Astrocyte of the spinal cord (primary cell): ENCODE data around the gene FAM89B.
"Not testable (repeated sequence)": the region's sequence is repeated elsewhere in the genome, so short reads cannot be mapped to it uniquely, and the experiment has no call there.

Experiments used
- DNase-seq: peaks from one replicate; pipeline ENCODE4 v3.0.0; 2011; ENCODE audit warnings: low read depth, low spot score
- H3K4me3 ChIP-seq: 2 replicates; pipeline ENCODE4 v1.5.1; 2011; ENCODE audit warnings: low read depth, mild to moderate bottlenecking, low read length, moderate library complexity
- CTCF ChIP-seq: IDR thresholded peaks from 2 replicates; pipeline ENCODE4 v1.5.1; 2012; ENCODE audit warnings: low read depth, mild to moderate bottlenecking, low read length, inconsistent platforms
- in situ Hi-C: cut with HindIII; loops from 2 replicates; pipeline ENCODE4 v1.10.0; 2017; ENCODE audit warnings: low sequenced_read_pairs

The FAM89B gene

GRCh38 chr11:65562788-65563187 is 9.6 kb upstream of the FAM89B start:
- DNase-seq, result no peak
- H3K4me3 ChIP-seq, result no peak overlapping the region
- TF ChIP-seq CTCF, result no peak
- in situ Hi-C loops, result no loop called here

- no peak for TF ChIP-seq CTCF
- in situ Hi-C loops, result no loop called here
- H3K4me3 ChIP-seq, result no peak overlapping the region
- DNase-seq, result no peak
Measured at GRCh38 chr11:65563601-65564000, 8.7 kb upstream of the FAM89B start.

GRCh38 chr11:65564879-65565559 is 7.3 kb upstream of the FAM89B start:
- DNase-seq, H3K4me3 ChIP-seq, in situ Hi-C loops: not testable (repeated sequence)

DNA sequence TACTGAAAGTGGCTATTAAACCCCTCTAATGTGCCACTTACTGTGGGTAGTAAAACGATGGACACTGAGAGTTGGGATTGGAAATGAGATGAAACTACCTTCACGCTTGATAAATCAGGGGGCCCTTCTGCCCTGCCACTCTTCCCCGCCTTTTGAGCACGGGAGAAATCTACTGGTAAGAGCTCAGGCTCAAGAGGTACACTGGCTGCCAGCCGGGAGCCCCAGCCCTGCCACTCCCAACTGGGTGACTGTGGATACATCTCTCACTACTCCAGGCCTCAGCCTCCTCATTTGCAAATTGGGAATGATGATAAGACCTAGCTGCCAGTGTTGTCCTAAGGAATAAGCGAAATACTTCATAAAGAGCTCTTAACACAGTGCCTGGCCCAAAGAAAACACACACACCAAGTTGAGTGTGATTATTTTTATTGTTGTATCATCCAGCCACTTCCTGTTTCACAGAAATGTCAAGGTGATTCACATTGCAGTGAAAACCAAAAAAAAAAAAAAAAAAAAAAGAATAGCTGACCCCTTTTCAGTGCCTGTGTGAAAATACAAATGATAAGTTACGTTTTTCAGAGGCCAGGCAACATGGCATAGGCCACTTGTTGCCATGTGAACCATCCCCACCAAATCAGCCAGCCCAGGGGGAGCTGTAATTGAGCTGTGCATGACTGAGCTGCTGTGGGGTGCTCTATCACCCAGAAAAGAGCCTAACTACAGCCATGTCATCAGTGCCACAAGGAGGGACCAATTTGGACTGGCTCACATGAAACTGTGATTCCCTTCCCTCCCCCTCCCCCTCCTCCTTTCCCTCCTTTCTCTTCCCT is 6.5 kb upstream of the FAM89B start:
- in situ Hi-C loops, result no loop called here
- DNase-seq, result no peak
- no peak overlapping the region for H3K4me3 ChIP-seq
- no peak for TF ChIP-seq CTCF

DNA sequence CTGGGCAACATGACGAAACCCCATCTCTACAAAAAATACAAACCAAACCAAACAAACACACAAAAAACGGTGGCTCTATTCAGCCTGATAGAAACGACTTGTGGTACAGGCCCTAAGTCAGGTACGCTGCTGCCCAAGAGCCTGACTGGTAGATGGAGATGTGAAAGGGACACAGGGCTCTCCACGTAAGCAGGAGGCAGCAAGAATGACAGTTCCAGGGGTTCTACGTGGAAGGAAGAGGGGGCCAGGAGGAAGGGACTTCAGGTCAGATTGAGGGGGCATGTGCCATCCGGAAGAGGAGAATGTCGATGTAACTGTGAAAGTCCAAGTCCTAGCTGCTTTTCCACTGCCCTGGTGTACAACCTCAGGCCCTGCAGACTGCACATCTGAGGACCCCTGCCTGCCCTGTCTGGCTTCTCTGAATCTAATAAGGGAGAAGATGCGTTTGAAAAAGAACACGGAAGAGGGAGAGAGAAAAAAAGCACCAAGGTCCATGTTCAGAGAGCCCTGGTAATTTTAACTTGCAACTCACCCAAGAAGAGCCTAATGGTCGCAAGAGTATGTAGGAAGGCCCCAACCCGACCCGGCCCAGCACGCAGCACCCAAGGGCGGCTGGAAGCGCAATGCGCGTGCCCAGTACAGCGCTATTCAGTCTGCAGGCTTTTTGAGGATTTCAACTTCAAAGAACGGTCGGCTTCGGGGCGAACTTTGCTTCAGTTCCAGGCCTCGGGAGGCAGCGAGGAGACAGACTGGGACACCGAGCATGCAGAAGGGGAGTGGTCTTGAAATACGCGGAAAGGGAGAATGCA is 3.0 kb upstream of the FAM89B start:
- TF ChIP-seq CTCF, result no peak
- DNase-seq, result no peak
- H3K4me3 ChIP-seq, result peak overlapping the region; percentile 98
- in situ Hi-C loops, result no loop called here

- TF ChIP-seq CTCF, result peak; percentile 56
- in situ Hi-C loops, result no loop called here
- peak within 1 kb of the TSS; percentile 98 for H3K4me3 ChIP-seq
- DNase-seq, result peak; percentile 100
Measured at GRCh38 chr11:65569973-65570918, 2.1 kb upstream of the FAM89B start, which contains the start of gene ZNRD2. Gene ZNRD2 (plus strand): TSS chr11:65570477. CDS start chr11:65570492, 15 bp downstream.
